MM.1S (cell line): ENCODE results near the gene BPIFB1.

ENCODE experiments used
- DNase-seq: peaks from one replicate; pipeline ENCODE4 v3.0.0-alpha.2; 2015
- H2AFZ ChIP-seq: fragments of 300-600 bp; sonication (generic); 2 replicates; pipeline ENCODE4 v1.6.0; 2016; ENCODE audit warnings: antibody characterized with exemption, low read length
- H3F3A ChIP-seq: fragments of 300-600 bp; sonication (generic); 2 replicates; pipeline ENCODE4 v1.6.1; 2016; ENCODE audit warnings: mild to moderate bottlenecking, antibody characterized with exemption, low read length, moderate library complexity, mixed read lengths; ENCODE audit not compliant: insufficient read depth
- H3K27ac ChIP-seq: fragments of 300-600 bp; sonication (generic); 2 replicates; pipeline ENCODE4 v1.5.1; 2016; ENCODE audit warnings: mild to moderate bottlenecking, low read length
- H3K27me3 ChIP-seq: fragments of 300-600 bp; sonication (generic); replicated peaks from 2 replicates; pipeline ENCODE4 v1.6.0; 2016; ENCODE audit warnings: low read length; ENCODE audit not compliant: insufficient read depth
- H3K36me3 ChIP-seq: fragments of 300-600 bp; sonication (generic); replicated peaks from 2 replicates; pipeline ENCODE4 v1.6.1; 2016; ENCODE audit warnings: mild to moderate bottlenecking, low read length, mixed read lengths; ENCODE audit not compliant: insufficient read depth
- H3K4me1 ChIP-seq: fragments of 300-600 bp; sonication (generic); 2 replicates; pipeline ENCODE4 v1.6.1; 2016; ENCODE audit warnings: low read length, mixed read lengths
- H3K4me2 ChIP-seq: fragments of 300-600 bp; sonication (generic); 2 replicates; pipeline ENCODE4 v1.6.0; 2016; ENCODE audit warnings: low read depth, low read length
- H3K4me3 ChIP-seq: fragments of 300-600 bp; sonication (generic); 2 replicates; pipeline ENCODE4 v1.5.1; 2016; ENCODE audit warnings: low read length, mixed read lengths
- H3K79me2 ChIP-seq: fragments of 300-600 bp; sonication (generic); 2 replicates; pipeline ENCODE4 v1.6.1; 2016; ENCODE audit warnings: mixed run types, low read length, mixed read lengths
- H3K9ac ChIP-seq: fragments of 300-600 bp; sonication (generic); 2 replicates; pipeline ENCODE4 v1.6.1; 2016; ENCODE audit warnings: low read length, mixed read lengths
- H3K9me2 ChIP-seq: fragments of 300-600 bp; sonication (generic); replicated peaks from 2 replicates; pipeline ENCODE4 v1.6.1; 2016; ENCODE audit warnings: mild to moderate bottlenecking, low read length, mixed read lengths; ENCODE audit not compliant: insufficient read depth
- H3K9me3 ChIP-seq: fragments of 300-600 bp; sonication (generic); replicated peaks from 2 replicates; pipeline ENCODE4 v1.6.1; 2016; ENCODE audit warnings: mild to moderate bottlenecking, low read length, mixed read lengths; ENCODE audit not compliant: insufficient read depth
- H4K20me1 ChIP-seq: fragments of 300-600 bp; sonication (generic); 2 replicates; pipeline ENCODE4 v1.6.1; 2016; ENCODE audit warnings: mild to moderate bottlenecking, low read length, moderate library complexity, mixed read lengths; ENCODE audit not compliant: insufficient read depth
- CTCF ChIP-seq: fragments of 300-600 bp; sonication (generic); IDR thresholded peaks from 2 replicates; pipeline ENCODE4 v1.5.1; 2016; ENCODE audit warnings: antibody characterized with exemption, low read length, mixed read lengths
- EZH2 ChIP-seq: fragments of 300-600 bp; sonication (generic); optimal IDR thresholded peaks from 2 replicates; pipeline ENCODE3; 2017; ENCODE audit warnings: low read depth, mild to moderate bottlenecking, antibody characterized with exemption, low read length, mixed read lengths
- EZH2phosphoT487 ChIP-seq: fragments of 300-600 bp; sonication (generic); IDR thresholded peaks from 2 replicates; pipeline ENCODE4 v1.6.1; 2018; ENCODE audit warnings: antibody characterized with exemption, low read length

BPIFB1 gene

GRCh38 chr20:33337119-33337518 lies 54.1 kb downstream of the BPIFB1 start:
- Histone ChIP-seq H3K79me2 (no peaks in the 10 kb centered on the region), H3K9me3 (no peaks in the 10 kb centered on the region), H3K27me3 (peaks cover 21% of the 10 kb centered on the region), H3K4me3 (no peak overlapping the region), H3K9me2 (no peaks in the 10 kb centered on the region), H3K9ac (no peak overlapping the region), H3K27ac (no peak overlapping the region), H4K20me1 (no peaks in the 10 kb centered on the region), H3K4me1 (no peaks in the 10 kb centered on the region), H2AFZ (no peak overlapping the region), H3K36me3 (no peaks in the 10 kb centered on the region), H3F3A (no peaks in the 10 kb centered on the region), H3K4me2 (no peak overlapping the region)
- TF ChIP-seq EZH2 (no peak), EZH2phosphoT487 (no peak), CTCF (no peak)
- DNase-seq = no peak

GRCh38 chr20:33337531-33338165 lies 54.6 kb downstream of the BPIFB1 start:
- H3K4me1 ChIP-seq = no peaks in the 10 kb centered on the region
- H3K9ac ChIP-seq = no peak overlapping the region
- H3K4me3 ChIP-seq = no peak overlapping the region
- H3K9me2 ChIP-seq = no peaks in the 10 kb centered on the region
- no peaks in the 10 kb centered on the region for H4K20me1 ChIP-seq
- H3K79me2 ChIP-seq = no peaks in the 10 kb centered on the region
- H3K27me3 ChIP-seq = peaks cover 15% of the 10 kb centered on the region
- no peak for DNase-seq
- H3K9me3 ChIP-seq = no peaks in the 10 kb centered on the region
- TF ChIP-seq EZH2 (no peak), CTCF (no peak), EZH2phosphoT487 (no peak)
- no peaks in the 10 kb centered on the region for H3F3A ChIP-seq
- no peak overlapping the region for H3K27ac ChIP-seq
- H3K36me3 ChIP-seq = no peaks in the 10 kb centered on the region
- H2AFZ ChIP-seq = no peak overlapping the region
- no peak overlapping the region for H3K4me2 ChIP-seq

GRCh38 chr20:33338467-33339258 lies 55.6 kb downstream of the BPIFB1 start:
- no peak overlapping the region for H3K9ac ChIP-seq
- H3K4me3 ChIP-seq = no peak overlapping the region
- TF ChIP-seq EZH2 (no peak), EZH2phosphoT487 (no peak), CTCF (no peak)

More at GRCh38 chr20:33338467-33339258, 55.6 kb downstream of the BPIFB1 start:
- no peaks in the 10 kb centered on the region for H3K36me3 ChIP-seq
- H3K4me1 ChIP-seq = no peaks in the 10 kb centered on the region
- DNase-seq = no peak
- no peak overlapping the region for H3K4me2 ChIP-seq
- peaks cover 6% of the 10 kb centered on the region; the same call in 1 of the 2 replicates for H3K27me3 ChIP-seq
- H4K20me1 ChIP-seq = no peaks in the 10 kb centered on the region
- H2AFZ ChIP-seq = no peak overlapping the region
- H3K9me3 ChIP-seq = no peaks in the 10 kb centered on the region
- no peaks in the 10 kb centered on the region for H3K79me2 ChIP-seq
- H3K9me2 ChIP-seq = no peaks in the 10 kb centered on the region
- no peaks in the 10 kb centered on the region for H3F3A ChIP-seq
- no peak overlapping the region for H3K27ac ChIP-seq
